GM10266 (cell line): ENCODE data around the gene ANKRD29.

ENCODE experiments used
- DNase-seq: peaks from one replicate; pipeline ENCODE4 v3.0.0; 2012; ENCODE audit errors: extremely low spot score
- CTCF ChIP-seq: IDR thresholded peaks from 2 replicates; pipeline ENCODE4 v1.5.1; 2012; ENCODE audit warnings: mild to moderate bottlenecking, low read depth; ENCODE audit not compliant: control insufficient read depth, insufficient read depth; ENCODE audit errors: missing control alignments

Gene ANKRD29

GRCh38 chr18:23662309-23663263, at the start of gene ANKRD29:
Gene ANKRD29 (minus strand): TSS chr18:23662911. CDS start chr18:23662730, 181 bp downstream.
- peak; percentile 55 for DNase-seq
- no peak for TF ChIP-seq CTCF

- TF ChIP-seq CTCF: no peak
- no peak for DNase-seq
These were observed 49.7 kb upstream of the ANKRD29 start for GRCh38 chr18:23712445-23712844.

GRCh38 chr18:23711426-23711825, 48.7 kb upstream of the ANKRD29 start:
- no peak for DNase-seq
- no peak for TF ChIP-seq CTCF

GRCh38 chr18:23710946-23711345, 48.2 kb upstream of the ANKRD29 start:
- no peak for DNase-seq
- TF ChIP-seq CTCF: no peak

- no peak for TF ChIP-seq CTCF
- no peak for DNase-seq
These were observed 47.4 kb upstream of the ANKRD29 start for GRCh38 chr18:23710068-23710527.

- TF ChIP-seq CTCF: no peak
- no peak for DNase-seq
These were observed 44.4 kb upstream of the ANKRD29 start for GRCh38 chr18:23706971-23707640.
